Glutamatergic neuron (in vitro differentiated cells): ENCODE results near the gene SNHG17. TPM values are rescaled to one million over a fixed set of nuclear protein-coding genes. Genes with fewer than 3 reads are reported as not detected.
A peak's percentile ranks its signal among the peaks of the same experiment; 100 is the strongest.

Experiments used
- DNase-seq: peaks from one replicate; pipeline ENCODE4 v3.0.0; 2022
- H3K27ac Mint-ChIP-seq: one replicate; pipeline ENCODE4 v1.8.0; 2020; ENCODE audit warnings: mild to moderate bottlenecking, mixed read lengths, inconsistent platforms; ENCODE audit not compliant: unreplicated experiment
- H3K27me3 Mint-ChIP-seq: one replicate; pipeline ENCODE4 v1.8.0; 2020; ENCODE audit warnings: mild to moderate bottlenecking, moderate library complexity, mixed read lengths, inconsistent platforms; ENCODE audit not compliant: unreplicated experiment
- H3K36me3 Mint-ChIP-seq: one replicate; pipeline ENCODE4 v1.8.0; 2020; ENCODE audit warnings: mild to moderate bottlenecking, mixed read lengths, inconsistent platforms; ENCODE audit not compliant: unreplicated experiment
- H3K4me1 Mint-ChIP-seq: one replicate; pipeline ENCODE4 v1.8.0; 2020; ENCODE audit warnings: mild to moderate bottlenecking, low read depth, mixed read lengths, inconsistent platforms; ENCODE audit not compliant: unreplicated experiment
- H3K4me3 Mint-ChIP-seq: one replicate; pipeline ENCODE4 v1.8.0; 2020; ENCODE audit warnings: mild to moderate bottlenecking, mixed read lengths, inconsistent platforms; ENCODE audit not compliant: unreplicated experiment
- H3K9me3 Mint-ChIP-seq: one replicate; pipeline ENCODE4 v1.8.0; 2020; ENCODE audit warnings: mild to moderate bottlenecking, moderate library complexity, mixed read lengths, inconsistent platforms; ENCODE audit not compliant: unreplicated experiment
- CTCF ChIP-seq: fragments of 200-600 bp; sonication (generic); IDR thresholded peaks from one replicate; pipeline ENCODE4 v1.5.0; 2021; ENCODE audit not compliant: partially characterized antibody, unreplicated experiment
- long read RNA-seq: library from polyadenylated mRNA; unstranded; transcript quantifications from one replicate; pipeline ENCODE4 v2.0.0, GENCODE V29; 2020; ENCODE audit not compliant: unreplicated experiment
- total RNA-seq: library from RNA; stranded (reverse); fragmentation: NEBNext Ultra II Directional; extraction: Animal tissue kit (Norgen Biotek cat#: 25700); gene quantifications from one replicate; pipeline ENCODE4 v1.2.1, GENCODE V29; 2021; ENCODE audit not compliant: unreplicated experiment

Gene SNHG17
- total RNA-seq, result 33.0 TPM
- long read RNA-seq, partial matches to known transcripts, result 0 of 9 reads
- long read RNA-seq, other reads (novel, unspliced or antisense), result 8 of 9 reads

GRCh38 chr20:38434770-38435554 lies at the start of gene SNHG17:
SNHG17 (minus strand) TSS chr20:38435328.
- peak; percentile 99 for TF ChIP-seq CTCF
- Mint-ChIP-seq H3K27ac (peak within 1 kb of the TSS; percentile 85), H3K36me3 (peaks cover 16% of the 10 kb centered on the region), H3K27me3 (peaks cover 4% of the 10 kb centered on the region), H3K9me3 (peaks cover 5% of the 10 kb centered on the region), H3K4me3 (peak within 1 kb of the TSS; percentile 93), H3K4me1 (peaks cover 3% of the 10 kb centered on the region)
- DNase-seq, result peak; percentile 89

GRCh38 chr20:38479596-38479995 lies 44.5 kb upstream of the SNHG17 start:
- peaks cover 2% of the 10 kb centered on the region for H3K9me3 Mint-ChIP-seq
- H3K36me3 Mint-ChIP-seq, result no peaks in the 10 kb centered on the region
- no peak for TF ChIP-seq CTCF
- peaks cover 7% of the 10 kb centered on the region for H3K4me1 Mint-ChIP-seq
- no peak overlapping the region for H3K27ac Mint-ChIP-seq
- peaks cover 2% of the 10 kb centered on the region for H3K27me3 Mint-ChIP-seq
- no peak for DNase-seq
- H3K4me3 Mint-ChIP-seq, result no peak overlapping the region

- Mint-ChIP-seq H3K4me3 (no peak overlapping the region), H3K27me3 (peaks cover 4% of the 10 kb centered on the region), H3K27ac (no peak overlapping the region), H3K9me3 (peaks cover 5% of the 10 kb centered on the region), H3K4me1 (peaks cover 9% of the 10 kb centered on the region), H3K36me3 (no peaks in the 10 kb centered on the region)
- DNase-seq, result no peak
- no peak for TF ChIP-seq CTCF
These were observed 42.6 kb upstream of the SNHG17 start for GRCh38 chr20:38477747-38478146.

GRCh38 chr20:38473367-38473795 lies 38.3 kb upstream of the SNHG17 start:
- TF ChIP-seq CTCF, result no peak
- no peak for DNase-seq
- H3K4me1 Mint-ChIP-seq, result peaks cover 10% of the 10 kb centered on the region
- H3K4me3 Mint-ChIP-seq, result peak overlapping the region; percentile 91
- peaks cover 4% of the 10 kb centered on the region for H3K27me3 Mint-ChIP-seq
- peak overlapping the region; percentile 43 for H3K27ac Mint-ChIP-seq
- no peaks in the 10 kb centered on the region for H3K36me3 Mint-ChIP-seq
- peaks cover 9% of the 10 kb centered on the region for H3K9me3 Mint-ChIP-seq
